HCT116 (cell line): ENCODE measurements around the gene PML. TPM values are rescaled to one million over a fixed set of nuclear protein-coding genes. Genes with fewer than 3 reads are reported as not detected.

Source experiments
- ATAC-seq: fragments of 200-7000 bp; cut with Tn5 transposase; 2 replicates; pipeline ENCODE4 v1.9.1; 2020; ENCODE audit warnings: mild to moderate bottlenecking, moderate library complexity
- BruUV-seq: library from RNA; stranded (reverse); fragments of 400-500 nt; replicated peaks from 2 replicates; lab custom pipeline; 2021; lab: Mats Ljungman, UMichigan
- CTCF ChIA-PET: fragments of 300-600 bp; sonication (Branson Sonifier 250); formaldehyde crosslinking; loops from one replicate; lab custom pipeline; 2021; ENCODE audit warnings: antibody characterized with exemption; lab: Charles Lee
- POLR2A ChIA-PET: fragments of 300-600, 350-600 bp; sonication (Branson Sonifier 250); formaldehyde crosslinking; loops from one replicate; lab custom pipeline; 2021; ENCODE audit warnings: antibody characterized with exemption; lab: Charles Lee
- RAD21 ChIA-PET, 2 experiments: fragments of 300-600 bp; sonication (Branson Sonifier 250); formaldehyde crosslinking; loops; one replicate each; lab custom pipeline; 2023; ENCODE audit warnings: low total read pairs in 2 of 2; ENCODE audit not compliant: uncharacterized antibody in 2 of 2, unreplicated experiment in 2 of 2, low non-redundant PET in 1 of 2; lab: Charles Lee
- DNase-seq: peaks from one replicate; pipeline ENCODE4 v3.0.0-alpha.2; 2010; ENCODE audit warnings: low read depth, low spot score
- H2AFZ ChIP-seq: fragments of 200-600 bp; shearing (Covaris generic), sonication (generic); 2 replicates; pipeline ENCODE4 v1.6.1; 2017; ENCODE audit warnings: low read depth, mixed run types, mixed read lengths, antibody characterized with exemption, low read length; ENCODE audit not compliant: poor library complexity, severe bottlenecking
- H3K27ac ChIP-seq: 2 replicates; pipeline ENCODE4 v1.5.1; 2012; ENCODE audit warnings: low read depth, low read length
- H3K27me3 ChIP-seq: fragments of 200-600 bp; sonication (generic); 2 replicates; pipeline ENCODE4 v1.6.1; 2016; ENCODE audit warnings: mixed run types, low read length, mixed read lengths; ENCODE audit not compliant: insufficient read depth
- H3K36me3 ChIP-seq, 2 experiments: fragments of 200-500 bp in 1 of 2; fragments of 200-600 bp in 1 of 2; sonication (Bioruptor generic) in 1 of 2; sonication (generic) in 1 of 2; 2 replicates each; pipeline versions ENCODE4 v1.5.1 to v1.6.1; 2014 to 2016; ENCODE audit warnings: low read length in 2 of 2, inconsistent platforms in 1 of 2, mixed read lengths in 1 of 2, mixed run types in 1 of 2; ENCODE audit not compliant: insufficient read depth in 2 of 2, control insufficient read depth in 1 of 2
- H3K4me1 ChIP-seq, 2 experiments: fragments of 200-600 bp in 1 of 2; sonication (generic) in 1 of 2; 2 replicates each; pipeline versions ENCODE4 v1.5.1 to v1.6.1; 2012 to 2017; ENCODE audit warnings: low read length in 2 of 2, inconsistent platforms in 1 of 2, mild to moderate bottlenecking in 1 of 2, mixed read lengths in 1 of 2, mixed run types in 1 of 2, moderate library complexity in 1 of 2; ENCODE audit not compliant: insufficient read depth in 2 of 2, control insufficient read depth in 1 of 2
- H3K4me2 ChIP-seq: fragments of 200-600 bp; sonication (generic); 2 replicates; pipeline ENCODE4 v1.6.1; 2017; ENCODE audit warnings: mixed run types, low read length, mixed read lengths
- H3K4me3 ChIP-seq, 2 experiments: fragments of 200-600 bp in 1 of 2; sonication (generic) in 1 of 2; replicated peaks in 1 of 2; 2 replicates each; pipeline ENCODE4 v1.5.1; 2011 to 2016; ENCODE audit warnings: low read length in 2 of 2, control low read depth in 1 of 2, low read depth in 1 of 2, mild to moderate bottlenecking in 1 of 2, mixed read lengths in 1 of 2, mixed run types in 1 of 2
- H3K79me2 ChIP-seq: fragments of 200-600 bp; sonication (generic); 2 replicates; pipeline ENCODE4 v1.6.1; 2017; ENCODE audit warnings: mild to moderate bottlenecking, mixed run types, low read length, moderate library complexity, mixed read lengths; ENCODE audit not compliant: insufficient read depth
- H3K9ac ChIP-seq: fragments of 200-600 bp; sonication (generic); 2 replicates; pipeline ENCODE4 v1.6.1; 2016; ENCODE audit warnings: low read length, mixed read lengths
- H3K9me2 ChIP-seq: fragments of 200-600 bp; sonication (generic), shearing (Covaris generic); 2 replicates; pipeline ENCODE4 v1.6.1; 2017; ENCODE audit warnings: mixed run types, mild to moderate bottlenecking, moderate library complexity; ENCODE audit not compliant: insufficient read depth
- H3K9me3 ChIP-seq, 2 experiments: fragments of 200-500 bp in 1 of 2; fragments of 200-600 bp in 1 of 2; sonication (Bioruptor generic) in 1 of 2; sonication (generic) in 1 of 2; 2 replicates each; pipeline ENCODE4 v1.6.1; 2014 to 2017; ENCODE audit warnings: low read length in 2 of 2, mixed read lengths in 2 of 2, inconsistent platforms in 1 of 2, low read depth in 1 of 2, mild to moderate bottlenecking in 1 of 2, mixed run types in 1 of 2, moderate library complexity in 1 of 2; ENCODE audit not compliant: control insufficient read depth in 1 of 2, insufficient read depth in 1 of 2
- H4K20me1 ChIP-seq: fragments of 200-600 bp; sonication (generic), shearing (Covaris generic); 2 replicates; pipeline ENCODE4 v1.6.1; 2017; ENCODE audit warnings: mixed run types, mild to moderate bottlenecking, moderate library complexity; ENCODE audit not compliant: insufficient read depth
- CBX3 ChIP-seq: IDR thresholded peaks from 2 replicates; pipeline ENCODE4 v1.6.1; 2012; ENCODE audit warnings: low read depth
- CTCF ChIP-seq, 3 experiments: fragments of 200-600 bp in 1 of 3; sonication (generic) in 1 of 3; IDR thresholded peaks in 2 of 3; conservative IDR thresholded peaks in 1 of 3; 2 replicates each; pipeline ENCODE4 v1.5.1; 2012 to 2017; ENCODE audit warnings: low read depth in 2 of 3, low read length in 2 of 3, antibody characterized with exemption in 1 of 3, borderline replicate concordance in 1 of 3, control low read depth in 1 of 3, mild to moderate bottlenecking in 1 of 3, mixed read lengths in 1 of 3, mixed run types in 1 of 3, moderate library complexity in 1 of 3; ENCODE audit not compliant: insufficient read depth in 1 of 3
- ELF1 ChIP-seq: IDR thresholded peaks from 2 replicates; pipeline ENCODE4 v1.6.1; 2012; ENCODE audit warnings: low read depth, borderline replicate concordance
- EZH2phosphoT487 ChIP-seq: fragments of 200-600 bp; IDR thresholded peaks from 2 replicates; pipeline ENCODE4 v1.6.1; 2018; ENCODE audit warnings: antibody characterized with exemption, borderline replicate concordance
- FOSL1 ChIP-seq: IDR thresholded peaks from 2 replicates; pipeline ENCODE4 v1.6.1; 2012; ENCODE audit warnings: low read depth
- JUND ChIP-seq: IDR thresholded peaks from 2 replicates; pipeline ENCODE4 v1.6.1; 2012
- REST ChIP-seq: IDR thresholded peaks from 2 replicates; pipeline ENCODE4 v1.6.1; 2012; ENCODE audit warnings: low read depth
- SP1 ChIP-seq: IDR thresholded peaks from 2 replicates; pipeline ENCODE4 v1.6.1; 2012; ENCODE audit warnings: low read depth
- YY1 ChIP-seq: IDR thresholded peaks from 2 replicates; pipeline ENCODE4 v1.6.1; 2011; ENCODE audit warnings: low read length, low read depth, moderate library complexity, mild to moderate bottlenecking; ENCODE audit not compliant: insufficient replicate concordance; ENCODE audit errors: extremely low read depth
- ZBTB33 ChIP-seq: IDR thresholded peaks from 2 replicates; pipeline ENCODE4 v1.6.1; 2011; ENCODE audit warnings: mild to moderate bottlenecking, low read length, moderate library complexity; ENCODE audit not compliant: insufficient replicate concordance; ENCODE audit errors: extremely low read depth
- intact Hi-C: fragments of 100-400 bp; cut with micrococcal nuclease; formaldehyde crosslinking; loops from 2 replicates; pipeline ENCODE4 v1.10.0; 2022
- total RNA-seq: library from RNA; stranded (reverse); gene quantifications from one replicate; pipeline ENCODE4 v1.2.1, GENCODE V29; 2021; ENCODE audit not compliant: unreplicated experiment
- TF ChIP-seq, protein P1 (sequence below): IDR thresholded peaks from 2 replicates; pipeline ENCODE4 v1.6.1; 2012

The PML gene
- total RNA-seq, 1 experiment from 2014 or later, result 28.1 TPM

DNA sequence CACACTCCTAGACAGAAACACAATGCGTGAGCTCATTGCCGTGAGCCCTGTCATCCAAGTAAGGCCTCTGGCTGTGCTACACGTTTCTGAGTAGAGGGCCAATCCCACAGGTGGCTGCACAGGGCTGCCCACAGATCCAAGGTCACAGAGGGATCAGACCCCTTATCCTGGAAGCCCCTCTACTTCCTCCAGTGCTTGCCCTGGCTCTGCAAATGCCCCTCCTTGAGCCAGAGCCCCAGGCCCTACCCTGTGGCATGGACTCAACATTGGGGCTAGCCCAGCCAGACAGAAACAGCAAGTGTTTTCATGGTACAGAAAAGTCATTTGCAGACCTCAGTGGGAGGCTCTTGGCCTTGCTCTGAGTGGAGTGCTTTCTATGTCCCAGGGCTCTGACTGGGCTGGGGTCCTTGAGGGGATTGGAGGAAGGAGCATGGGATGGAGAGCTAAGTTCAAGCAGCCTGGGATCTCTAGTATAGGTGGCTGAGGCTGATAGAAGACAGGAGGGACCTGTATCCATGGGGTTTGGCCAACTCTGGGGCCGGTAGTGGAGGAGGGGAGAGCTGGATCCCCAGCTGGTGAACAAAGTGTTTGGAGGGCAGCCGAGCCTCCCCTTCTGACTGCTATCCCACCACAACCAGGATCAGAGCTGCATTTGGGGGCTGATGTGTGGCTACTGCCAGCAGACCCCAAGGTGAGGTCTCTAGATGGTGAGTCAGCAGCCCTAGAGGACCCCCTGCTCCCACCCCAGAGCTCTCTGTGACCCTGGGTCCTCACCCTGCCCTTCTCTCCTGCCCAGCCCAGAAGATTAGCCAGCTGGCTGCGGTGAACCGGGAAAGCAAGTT, 49.1 kb downstream of the PML start:
- H3K4me1 ChIP-seq, result peaks cover 5 to 16% of the 10 kb centered on the region in 2 experiments
- no peaks in the 10 kb centered on the region for H3K9me3 ChIP-seq
- H3K4me2 ChIP-seq, result no peak overlapping the region
- no peaks in the 10 kb centered on the region for H3K79me2 ChIP-seq
- BruUV-seq, result no TSS peak
- H3K36me3 ChIP-seq, result no peaks in the 10 kb centered on the region
- ATAC-seq (no peak), DNase-seq (no peak)
- ChIA-PET CTCF (interaction anchor here (0.7 to 1.5 kb wide), 3 partner anchors 10 to 264 kb away, joined by 3 to 5 read pairs (median 3); no protein-coding TSS in a partner anchor), POLR2A (interaction anchor here (0.6 kb wide), 1 partner anchor 10 kb away, joined by 3 read pairs; no protein-coding TSS in a partner anchor), RAD21 (no interaction called here)
- no peak overlapping the region for H2AFZ ChIP-seq
- no peak overlapping the region for H3K27ac ChIP-seq
- intact Hi-C loops, result no loop called here
- H4K20me1 ChIP-seq, result no peaks in the 10 kb centered on the region
- no peak for TF ChIP-seq ELF1
- TF ChIP-seq SP1, result no peak
- TF ChIP-seq, protein P1, sequence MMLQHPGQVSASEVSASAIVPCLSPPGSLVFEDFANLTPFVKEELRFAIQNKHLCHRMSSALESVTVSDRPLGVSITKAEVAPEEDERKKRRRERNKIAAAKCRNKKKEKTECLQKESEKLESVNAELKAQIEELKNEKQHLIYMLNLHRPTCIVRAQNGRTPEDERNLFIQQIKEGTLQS, result no peak
- no peak for TF ChIP-seq ZBTB33
- TF ChIP-seq REST, result no peak
- no peak for TF ChIP-seq YY1
- TF ChIP-seq CBX3, result no peak
- no peak for TF ChIP-seq FOSL1
- TF ChIP-seq JUND, result no peak
- TF ChIP-seq CTCF (IDR thresholded peaks at IDR 0.05 in 2 of 3, conservative IDR thresholded peaks at IDR 0.05 in 1 of 3; ENCODE audit: borderline replicate concordance in 1 of 3, insufficient read depth in 1 of 3, low read depth in 2 of 3, low read length in 2 of 3), result no peak
- TF ChIP-seq EZH2phosphoT487, result no peak
- H3K4me3 ChIP-seq, result no peak overlapping the region
- no peaks in the 10 kb centered on the region for H3K27me3 ChIP-seq
- H3K9me2 ChIP-seq, result no peaks in the 10 kb centered on the region
- H3K9ac ChIP-seq, result no peak overlapping the region
